Left lung (tissue), 10 donors: Measurements from ENCODE around the gene OTUD7B. TPM values are rescaled to one million over a fixed set of nuclear protein-coding genes. Genes with fewer than 3 reads are reported as not detected.
"Not testable (repeated sequence)": the region's sequence is repeated elsewhere in the genome, so short reads cannot be mapped to it uniquely, and the experiment has no call there.

Source experiments
- ATAC-seq: fragments of 200-7000 bp; cut with Tn5 transposase; one replicate; pipeline ENCODE4 v1.9.1; 2020; ENCODE audit warnings: moderate library complexity
- DNase-seq, 4 donors: peaks; one replicate each; pipeline ENCODE4 v3.0.0-alpha.2; 2013 to 2020
- H3K27ac ChIP-seq, 2 donors: fragments of 200-600 bp; sonication (generic) in 1 of 2; one replicate each; pipeline versions ENCODE4 v1.5.0 to v1.8.0; 2020 to 2021
- H3K27me3 ChIP-seq, 2 donors: fragments of 200-600 bp; sonication (generic) in 1 of 2; one replicate each; pipeline versions ENCODE4 v1.5.0 to v1.8.0; 2020 to 2021
- H3K36me3 ChIP-seq, 2 donors: fragments of 200-600 bp; sonication (generic) in 1 of 2; one replicate each; pipeline versions ENCODE4 v1.5.0 to v1.8.0; 2020 to 2021
- H3K4me1 ChIP-seq, 2 donors: fragments of 200-600 bp; one replicate each; pipeline ENCODE4 v1.8.0; 2021
- H3K4me3 ChIP-seq, 2 donors: fragments of 200-600 bp; sonication (generic) in 1 of 2; one replicate each; pipeline versions ENCODE4 v1.5.0 to v1.8.0; 2020 to 2021; ENCODE audit warnings: mild to moderate bottlenecking in 1 of 2
- H3K9me3 ChIP-seq, 2 donors: fragments of 200-600 bp; sonication (generic) in 1 of 2; one replicate each; pipeline versions ENCODE4 v1.5.0 to v1.8.0; 2020 to 2021
- CTCF ChIP-seq, 2 donors: fragments of 200-600 bp; sonication (generic) in 1 of 2; IDR thresholded peaks; one replicate each; pipeline versions ENCODE4 v1.5.0 to v1.8.0; 2021; ENCODE audit warnings: antibody characterized with exemption in 2 of 2
- intact Hi-C, 2 donors: fragments of 100-400 bp; cut with DNase I; formaldehyde crosslinking; loops; one replicate each; pipeline versions ENCODE4 v1.11.2 to v1.14.2; 2022
- polyA plus RNA-seq, 6 donors: library from polyadenylated mRNA; unstranded; fragments of 120-200 nt; gene quantifications; one replicate each; pipeline ENCODE4 v1.2.1, GENCODE V29; 2013; ENCODE audit not compliant: insufficient read length in 6 of 6
- total RNA-seq, 2 donors: library from RNA; stranded (reverse); fragmentation: NEBNext Ultra II Directional; extraction: Animal tissue kit (Norgen Biotek cat#: 25700); gene quantifications; one replicate each; pipeline ENCODE4 v1.2.1, GENCODE V29; 2021
- donor health status: DM: no; HTN: yes; CAD: no.
- donor health status: DM: no; HTN: no; CAD: no.

Gene OTUD7B
- total and polyA plus RNA-seq, 8 donors: 18.9 to 31.7 (median 20.4) TPM

GRCh38 chr1:149962736-149963135 is 47.8 kb downstream of the OTUD7B start:
- no peak for TF ChIP-seq CTCF (IDR thresholded peaks at IDR 0.05)
- no peak overlapping the region for H3K4me3 ChIP-seq
- ATAC-seq (peak; percentile 34), DNase-seq (no peak)
- H3K4me1 ChIP-seq: peaks cover 7 to 26% of the 10 kb centered on the region in 2 donors
- no peaks in the 10 kb centered on the region for H3K9me3 ChIP-seq
- peaks cover 0 to 52% of the 10 kb centered on the region in 2 donors for H3K36me3 ChIP-seq
- no peaks in the 10 kb centered on the region for H3K27me3 ChIP-seq
- H3K27ac ChIP-seq: peak overlapping the region; percentile 2 to 16
- intact Hi-C loops: loop anchor here in 1 of 2 donors (5.0 to 10.0 kb wide), 3 partner anchors 85 to 225 kb away; no protein-coding TSS in a partner anchor

GRCh38 chr1:149962039-149962647 is 48.4 kb downstream of the OTUD7B start:
- no peak overlapping the region for H3K4me3 ChIP-seq
- peaks cover 0 to 52% of the 10 kb centered on the region in 2 donors for H3K36me3 ChIP-seq
- ATAC-seq: peak; percentile 97
- peaks cover 7 to 26% of the 10 kb centered on the region in 2 donors for H3K4me1 ChIP-seq
- peak; percentile 72 to 82 for TF ChIP-seq CTCF (IDR thresholded peaks at IDR 0.05)
- peak in 3 of 4 donors; percentile 40 to 85 (median 67) for DNase-seq
- H3K27me3 ChIP-seq: no peaks in the 10 kb centered on the region
- intact Hi-C loops: loop anchor here in 1 of 2 donors (5.0 to 10.0 kb wide), 3 partner anchors 85 to 225 kb away; no protein-coding TSS in a partner anchor
- H3K9me3 ChIP-seq: no peaks in the 10 kb centered on the region
- peak overlapping the region; percentile 2 to 16 for H3K27ac ChIP-seq

- H3K27ac ChIP-seq, H3K27me3 ChIP-seq, H3K4me3 ChIP-seq, H3K9me3 ChIP-seq, ATAC-seq, H3K4me1 ChIP-seq, intact Hi-C loops: not testable (repeated sequence)
- peak in 1 of 4 donors; percentile 51 for DNase-seq
- peaks cover 0 to 24% of the 10 kb centered on the region in 2 donors for H3K36me3 ChIP-seq
Observed at GRCh38 chr1:149957548-149957947, 53.0 kb downstream of the OTUD7B start.

GRCh38 chr1:149949911-149950310 is 60.6 kb downstream of the OTUD7B start:
- no peak for DNase-seq
- H3K27me3 ChIP-seq: no peaks in the 10 kb centered on the region
- no peaks in the 10 kb centered on the region for H3K4me1 ChIP-seq
- peaks cover 0 to 50% of the 10 kb centered on the region in 2 donors for H3K36me3 ChIP-seq
- intact Hi-C loops: no loop called here
- H3K9me3 ChIP-seq: no peaks in the 10 kb centered on the region
- H3K27ac ChIP-seq: no peak overlapping the region
- no peak for ATAC-seq
- no peak for TF ChIP-seq CTCF (IDR thresholded peaks at IDR 0.05)
- no peak overlapping the region for H3K4me3 ChIP-seq

- no peak overlapping the region for H3K27ac ChIP-seq
- H3K27me3 ChIP-seq: no peaks in the 10 kb centered on the region
- DNase-seq (no peak), ATAC-seq (no peak)
- H3K4me3 ChIP-seq: no peak overlapping the region
- TF ChIP-seq CTCF (IDR thresholded peaks at IDR 0.05): no peak
- peaks cover 0 to 16% of the 10 kb centered on the region in 2 donors for H3K4me1 ChIP-seq
- H3K9me3 ChIP-seq: no peaks in the 10 kb centered on the region
- intact Hi-C loops: no loop called here
- peaks cover 0 to 62% of the 10 kb centered on the region in 2 donors for H3K36me3 ChIP-seq
Observed at GRCh38 chr1:149945206-149945605, 65.3 kb downstream of the OTUD7B start.
